HepG2 (cell line): ENCODE measurements around the gene CADM4. TPM values are rescaled to one million over a fixed set of nuclear protein-coding genes. Genes with fewer than 3 reads are reported as not detected.

ENCODE experiments used
- ATAC-seq: fragments of 200-7000 bp; cut with Tn5 transposase; 3 replicates; pipeline ENCODE4 v1.9.1; 2020; ENCODE audit warnings: mild to moderate bottlenecking, moderate library complexity
- BruUV-seq: library from RNA; stranded (reverse); fragments of 400-500 nt; replicated peaks from 2 replicates; lab custom pipeline; 2021; lab: Mats Ljungman, UMichigan
- CTCF ChIA-PET: fragments of 300-600 bp; formaldehyde crosslinking; extraction: SDS; loops from one replicate; lab custom pipeline; 2021; ENCODE audit warnings: low total read pairs, inconsistent platforms, low intra/inter-chr PET ratio; lab: Yijun Ruan, JAX
- POLR2A ChIA-PET: fragments of 350-600 bp; sonication (Branson Sonifier 250); formaldehyde crosslinking; loops from one replicate; lab custom pipeline; 2020; ENCODE audit warnings: antibody characterized with exemption, inconsistent platforms; lab: Yijun Ruan, JAX
- DNase-seq: peaks from one replicate; pipeline ENCODE4 v3.0.0-alpha.2; 2015; ENCODE audit warnings: low spot score
- FAIRE-seq: peaks from 3 replicates; lab custom pipeline; 2011; peaks lifted over from hg19 to GRCh38; lab: Jason Lieb, UNC
- H2AFZ ChIP-seq: one replicate; pipeline ENCODE4 v1.6.1; 2011; ENCODE audit warnings: low read length, inconsistent platforms
- H3K27ac ChIP-seq: fragments of 300-600 bp; 3 replicates; pipeline ENCODE4 v1.8.0; 2011; ENCODE audit warnings: mixed run types, mild to moderate bottlenecking, mixed read lengths, low read length, inconsistent platforms; ENCODE audit not compliant: insufficient read depth; ENCODE audit errors: extremely low read length
- H3K27me3 ChIP-seq, 2 experiments: fragments of 200-600 bp in 1 of 2; 2 replicates in 1 of 2; 3 replicates in 1 of 2; pipeline versions ENCODE4 v1.6.0 to v1.8.0; 2011; ENCODE audit warnings: low read length in 2 of 2, mild to moderate bottlenecking in 2 of 2, moderate library complexity in 2 of 2, inconsistent platforms in 1 of 2; ENCODE audit not compliant: insufficient read depth in 2 of 2, control insufficient read depth in 1 of 2
- H3K36me3 ChIP-seq, 2 experiments: fragments of 200-600 bp in 1 of 2; replicated peaks in 1 of 2; 2 replicates in 1 of 2; 3 replicates in 1 of 2; pipeline versions ENCODE4 v1.5.1 to v1.8.0; 2011; ENCODE audit warnings: low read length in 2 of 2, inconsistent platforms in 1 of 2; ENCODE audit not compliant: insufficient read depth in 2 of 2, control insufficient read depth in 1 of 2
- H3K4me1 ChIP-seq: 2 replicates; pipeline ENCODE4 v1.5.1; 2012; ENCODE audit warnings: low read length, inconsistent platforms; ENCODE audit not compliant: insufficient read depth
- H3K4me2 ChIP-seq: 2 replicates; pipeline ENCODE4 v1.6.0; 2011; ENCODE audit warnings: low read depth, low read length, inconsistent platforms
- H3K4me3 ChIP-seq, 3 experiments: fragments of 200-600 bp in 1 of 3; sonication (generic), shearing (Covaris generic) in 1 of 3; replicated peaks in 1 of 3; 2 replicates each; pipeline ENCODE4 v1.5.1; 2011 to 2016; ENCODE audit warnings: low read length in 3 of 3, inconsistent platforms in 2 of 3, low read depth in 2 of 3, mild to moderate bottlenecking in 2 of 3, control low read depth in 1 of 3, mixed read lengths in 1 of 3; ENCODE audit not compliant: insufficient read depth in 1 of 3
- H3K79me2 ChIP-seq: one replicate; pipeline ENCODE4 v1.6.1; 2011; ENCODE audit warnings: low read length, inconsistent platforms; ENCODE audit not compliant: insufficient read depth
- H3K9ac ChIP-seq: 2 replicates; pipeline ENCODE4 v1.6.0; 2011; ENCODE audit warnings: mild to moderate bottlenecking, low read depth, low read length, inconsistent platforms; ENCODE audit not compliant: insufficient read depth
- H3K9me3 ChIP-seq: 2 replicates; pipeline ENCODE4 v1.5.1; 2012; ENCODE audit warnings: mild to moderate bottlenecking, low read length
- H4K20me1 ChIP-seq: 2 replicates; pipeline ENCODE4 v1.6.0; 2011; ENCODE audit warnings: inconsistent platforms, mild to moderate bottlenecking, low read length, moderate library complexity; ENCODE audit not compliant: insufficient read depth
- AGO2 ChIP-seq: fragments of 200-400 bp; formaldehyde crosslinking; optimal IDR thresholded peaks from 2 replicates; pipeline ENCODE3; 2017; ENCODE audit warnings: mild to moderate bottlenecking, low read depth, low read length, moderate library complexity
- CBFB ChIP-seq: sonication (generic); formaldehyde crosslinking; IDR thresholded peaks from 2 replicates; pipeline ENCODE4 v1.4.0; 2020; ENCODE audit warnings: missing genetic modification reagents
- HNRNPLL ChIP-seq: fragments of 200-400 bp; formaldehyde crosslinking; IDR thresholded peaks from 2 replicates; pipeline ENCODE4 v1.6.1; 2017; ENCODE audit warnings: mild to moderate bottlenecking, low read depth, low read length; ENCODE audit not compliant: poor library complexity, severe bottlenecking
- ZNF331 ChIP-seq: sonication (generic); formaldehyde crosslinking; IDR thresholded peaks from 2 replicates; pipeline ENCODE4 v1.4.0; 2020; ENCODE audit warnings: missing genetic modification reagents
- ZNF749 ChIP-seq: sonication (generic); formaldehyde crosslinking; IDR thresholded peaks from 2 replicates; pipeline ENCODE4 v1.8.0; 2022; ENCODE audit warnings: mild to moderate bottlenecking, missing genetic modification reagents, moderate library complexity, borderline replicate concordance
- WGBS: methylation state at CpG from one replicate; pipeline ENCODE4 v1.1.6; 2017; ENCODE audit warnings: low lambda C conversion rate; 5-methylcytosine and 5-hydroxymethylcytosine counted together
- in situ Hi-C: cut with HindIII; loops from 2 replicates; pipeline ENCODE4 v1.10.0; 2017; ENCODE audit warnings: low pct_unique_long_range_greater_than_20kb; ENCODE audit not compliant: extremely low pct_ligation_motif_present
- intact Hi-C: fragments of 100-400 bp; cut with micrococcal nuclease; formaldehyde crosslinking; loops from one replicate; pipeline ENCODE4 v1.10.0; 2022; ENCODE audit not compliant: unreplicated experiment
- polyA plus RNA-seq, 8 experiments: library from polyadenylated mRNA; depleted of rRNA in 3 of 8; stranded (reverse) in 7 of 8; unstranded in 1 of 8; fragments of >200 nt; fragmentation: Illumina TruSeq in 4 of 8; extraction: Trizol in 4 of 8; gene quantifications; 2 replicates each; pipeline versions ENCODE4 v1.2.1 to v1.2.3, GENCODE V29; 2011 to 2016; ENCODE audit warnings: low read depth in 4 of 8, missing spikeins in 1 of 8, mixed read lengths in 1 of 8; ENCODE audit not compliant: insufficient read depth in 1 of 8
- total RNA-seq, 5 experiments: library from RNA; depleted of rRNA; stranded (reverse); fragments of >200 nt; fragmentation: Illumina TruSeq; extraction: Trizol; gene quantifications; 2 replicates each; pipeline ENCODE4 v1.2.3, GENCODE V29; 2016; ENCODE audit warnings: low read depth in 1 of 5

Gene CADM4
- total and polyA plus RNA-seq, 2 of the 13 experiments (the other 11 are each of a cell fraction or from before 2014, with no cell fraction given), result 8.5 to 16.0 TPM

DNA sequence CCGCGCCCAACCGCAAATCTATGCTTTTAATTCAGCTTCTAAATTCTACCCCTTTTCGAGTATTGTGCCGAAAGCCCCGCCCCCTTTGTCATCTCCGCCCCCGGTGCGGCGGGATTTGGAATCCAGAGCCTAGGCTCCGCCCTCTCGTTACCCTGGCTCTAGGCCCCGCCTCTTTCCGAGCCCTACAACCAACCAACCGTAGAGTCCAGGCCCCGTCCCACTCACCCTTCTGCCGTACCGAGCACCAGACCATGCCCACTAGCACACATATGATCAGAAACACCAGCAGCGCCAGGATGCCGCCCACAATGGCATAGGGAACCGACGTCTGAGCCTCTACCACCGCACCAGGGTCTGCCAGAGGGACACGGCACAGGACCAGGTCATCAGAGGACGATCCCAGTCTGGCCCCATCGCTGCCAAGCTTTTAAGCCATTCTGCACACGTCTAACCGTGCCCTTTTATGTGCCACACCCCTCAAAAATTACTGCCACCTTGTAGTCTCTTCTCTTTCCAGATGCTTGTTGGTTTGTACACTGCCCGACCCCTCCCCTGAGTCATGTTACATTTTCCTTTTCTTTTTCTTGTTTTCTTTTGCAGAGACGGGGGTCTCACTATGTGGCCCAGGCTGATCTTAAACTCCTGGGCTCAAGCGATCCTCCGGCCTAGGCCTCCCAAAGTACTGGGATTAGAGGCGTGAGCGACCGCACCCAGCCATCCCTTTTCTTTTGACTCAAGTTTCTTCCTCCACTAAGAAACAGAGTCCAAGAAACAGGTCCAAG is 15.6 kb downstream of the CADM4 start:
- no peak for FAIRE-seq
- H3K36me3 ChIP-seq, result peaks cover 0 to 2% of the 10 kb centered on the region in 2 experiments; a peak in 1 of 5 replicates
- no peaks in the 10 kb centered on the region for H3K27me3 ChIP-seq
- H3K4me1 ChIP-seq, result peaks cover 14% of the 10 kb centered on the region
- H3K9ac ChIP-seq, result no peak overlapping the region
- H2AFZ ChIP-seq, result no peak overlapping the region
- BruUV-seq, result no TSS peak
- H3K4me2 ChIP-seq, result no peak overlapping the region
- intact Hi-C loops (no loop called here), in situ Hi-C loops (no loop called here)
- H3K27ac ChIP-seq, result no peak overlapping the region
- TF ChIP-seq HNRNPLL, result no peak
- no peak for TF ChIP-seq CBFB (CRISPR knock-in tag)
- TF ChIP-seq AGO2, result peak; percentile 88
- no peak for TF ChIP-seq ZNF749 (CRISPR knock-in tag)
- ChIA-PET POLR2A (interaction anchor here (1.0 kb wide), 1 partner anchor 11 kb away, joined by 5 read pairs; no protein-coding TSS in a partner anchor), CTCF (no interaction called here)
- WGBS, result 97% methylated on average over 35 of the region's 35 CpGs
- H4K20me1 ChIP-seq, result no peaks in the 10 kb centered on the region
- no peaks in the 10 kb centered on the region for H3K9me3 ChIP-seq
- no peak overlapping the region for H3K4me3 ChIP-seq
- peaks cover 3% of the 10 kb centered on the region for H3K79me2 ChIP-seq
- DNase-seq, result no peak
- ATAC-seq, result no peak

DNA sequence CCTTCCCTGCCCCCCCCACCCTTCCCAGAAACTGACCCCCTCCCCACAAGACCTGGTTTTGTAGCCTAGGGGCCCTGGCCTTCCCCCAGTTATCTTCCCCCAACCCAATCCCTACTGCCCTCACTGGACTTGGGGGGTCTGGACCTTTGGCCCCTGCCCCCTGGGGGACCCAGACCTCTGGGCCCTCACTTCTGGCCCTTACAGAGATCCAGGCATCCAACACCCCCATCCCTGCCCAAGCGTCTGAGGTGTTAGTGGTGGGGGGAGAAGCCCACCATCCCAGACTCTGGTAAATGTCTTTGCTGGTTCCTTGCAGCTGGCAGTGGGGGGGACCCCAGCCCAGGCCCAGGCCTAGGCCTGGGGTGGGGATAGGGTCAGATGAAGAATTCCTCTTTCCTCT is 16.7 kb downstream of the CADM4 start:
- POLR2A ChIA-PET, result interaction anchor here (1.0 kb wide), 1 partner anchor 27 kb away, joined by 3 read pairs; the partner anchor contains the start of genes IRGQ and ZNF576
- FAIRE-seq, result no peak

More for the DNA sequence above, 16.7 kb downstream of the CADM4 start:
- ATAC-seq, result no peak
- BruUV-seq, result no TSS peak
- Histone ChIP-seq H3K36me3 (peaks cover 0 to 2% of the 10 kb centered on the region in 2 experiments; a peak in 1 of 5 replicates), H3K4me2 (no peak overlapping the region), H3K4me1 (peaks cover 24% of the 10 kb centered on the region), H3K9me3 (no peaks in the 10 kb centered on the region), H3K4me3 (no peak overlapping the region), H3K9ac (no peak overlapping the region), H2AFZ (no peak overlapping the region), H3K27me3 (no peaks in the 10 kb centered on the region), H3K27ac (no peak overlapping the region), H4K20me1 (no peaks in the 10 kb centered on the region), H3K79me2 (peaks cover 11% of the 10 kb centered on the region)
- in situ Hi-C loops, result no loop called here
- 100% methylated on average over 1 of the region's 1 CpG for WGBS
- no peak for DNase-seq
- CTCF ChIA-PET, result no interaction called here
- intact Hi-C loops, result no loop called here
- peak; percentile 48 for TF ChIP-seq AGO2
- no peak for TF ChIP-seq ZNF331 (CRISPR knock-in tag)
